ENCODE results near the gene SULT1E1.

SULT1E1 gene

DNA sequence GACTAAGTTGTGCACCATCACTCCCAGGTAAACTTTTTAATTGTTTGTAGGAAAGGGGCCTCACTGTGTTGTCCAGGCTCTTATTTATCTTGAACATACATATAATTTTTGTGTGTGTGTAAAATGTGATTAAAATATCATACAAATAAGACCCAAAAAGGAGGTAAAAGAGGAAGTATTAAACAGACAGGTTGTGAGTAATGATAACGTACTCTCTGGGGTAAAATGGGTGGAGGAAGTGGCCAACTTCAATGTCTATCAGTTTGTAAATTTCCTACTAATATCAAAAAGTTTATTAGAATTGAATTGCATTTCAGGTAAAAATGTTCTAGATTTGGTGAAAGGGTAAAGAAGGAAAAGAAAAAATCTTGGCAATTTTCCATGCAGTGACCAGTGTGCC, 48.8 kb downstream of the SULT1E1 start:
- H3K27ac Mint-ChIP-seq, result no peak overlapping the region
- no peaks in the 10 kb centered on the region for H3K27me3 Mint-ChIP-seq
- no peaks in the 10 kb centered on the region for H3K4me1 Mint-ChIP-seq (ENCODE audit: low read depth)
- H3K9me3 Mint-ChIP-seq, result no peaks in the 10 kb centered on the region
- H3K4me3 Mint-ChIP-seq, result no peak overlapping the region
- no peaks in the 10 kb centered on the region for H3K36me3 Mint-ChIP-seq (ENCODE audit: low read depth)
- intact Hi-C loops (cut with micrococcal nuclease), result no loop called here

DNA sequence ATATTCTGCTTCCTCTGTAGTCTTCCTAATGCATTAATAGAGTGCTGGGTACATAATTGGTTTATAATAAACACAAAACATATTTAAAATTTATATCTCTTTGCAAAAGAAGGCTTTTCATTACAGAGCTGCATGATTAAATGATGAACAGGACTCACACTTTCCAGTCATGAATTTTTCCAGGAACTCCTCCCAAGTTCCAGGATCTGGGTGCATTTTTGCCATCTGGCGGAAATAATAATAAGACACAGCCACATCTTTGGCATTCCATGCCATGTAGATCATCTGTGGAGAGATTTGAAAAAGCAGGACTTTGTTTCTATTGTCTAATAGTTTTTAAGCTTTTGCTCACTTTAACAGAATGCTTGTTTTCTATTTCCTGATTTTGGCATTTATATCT, 59.3 kb downstream of the SULT1E1 start:
- Mint-ChIP-seq H3K9me3 (no peaks in the 10 kb centered on the region), H3K36me3 (ENCODE audit: low read depth) (no peaks in the 10 kb centered on the region), H3K27me3 (no peaks in the 10 kb centered on the region), H3K4me3 (no peak overlapping the region), H3K4me1 (ENCODE audit: low read depth) (no peaks in the 10 kb centered on the region), H3K27ac (no peak overlapping the region)
- intact Hi-C loops (cut with micrococcal nuclease), result no loop called here

GRCh38 chr4:69799337-69799736, 60.6 kb downstream of the SULT1E1 start:
- intact Hi-C loops (cut with micrococcal nuclease), result no loop called here
- Mint-ChIP-seq H3K9me3 (no peaks in the 10 kb centered on the region), H3K4me3 (no peak overlapping the region), H3K27me3 (no peaks in the 10 kb centered on the region), H3K4me1 (ENCODE audit: low read depth) (no peaks in the 10 kb centered on the region), H3K27ac (no peak overlapping the region), H3K36me3 (ENCODE audit: low read depth) (no peaks in the 10 kb centered on the region)

DNA sequence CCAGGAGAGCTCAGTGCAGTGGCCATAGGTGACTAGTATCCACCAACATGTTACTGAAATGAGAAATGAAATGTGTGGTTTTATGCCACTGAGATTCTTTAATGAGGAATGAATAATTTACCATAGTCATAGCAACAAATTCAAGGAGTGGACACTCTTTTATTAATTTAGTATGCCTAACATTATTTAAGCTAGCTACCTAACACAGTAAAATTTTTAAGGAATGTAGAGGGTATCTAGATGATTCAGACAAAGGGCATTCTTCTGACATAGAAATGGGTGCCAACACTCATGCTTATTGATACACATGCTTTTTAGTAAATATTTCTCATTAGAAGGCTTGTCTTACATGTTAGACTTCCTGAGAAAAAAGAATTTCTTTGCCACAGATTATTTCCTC, 66.2 kb downstream of the SULT1E1 start:
- Mint-ChIP-seq H3K36me3 (ENCODE audit: low read depth) (no peaks in the 10 kb centered on the region), H3K9me3 (no peaks in the 10 kb centered on the region), H3K4me3 (no peak overlapping the region), H3K4me1 (ENCODE audit: low read depth) (no peaks in the 10 kb centered on the region), H3K27me3 (no peaks in the 10 kb centered on the region), H3K27ac (no peak overlapping the region)
- intact Hi-C loops (cut with micrococcal nuclease), result no loop called here

All from dendritic cell treated with granulocyte-macrophage colony-stimulating factor and Interleukin-4, amounts not matched to agents 40 ng/mL and 50 ng/mL, for 4 days (primary cell).